A673 (cell line): ENCODE measurements around the gene NCKAP5.
"Not testable (repeated sequence)": the region's sequence is repeated elsewhere in the genome, so short reads cannot be mapped to it uniquely, and the experiment has no call there.

Source experiments
- CTCF ChIP-seq: fragments of 300-800, 200-600 bp; sonication (generic); conservative IDR thresholded peaks from 2 replicates; pipeline ENCODE4 v1.5.1; 2017; ENCODE audit warnings: low read depth, mild to moderate bottlenecking, antibody characterized with exemption, low read length, moderate library complexity, mixed read lengths
- EZH2 ChIP-seq: fragments of 200-600 bp; sonication (generic); IDR thresholded peaks from 2 replicates; pipeline ENCODE4 v1.6.1; 2017; ENCODE audit warnings: borderline replicate concordance, low read depth, mild to moderate bottlenecking, mixed read lengths, antibody characterized with exemption, low read length; ENCODE audit not compliant: poor library complexity, severe bottlenecking

GRCh38 chr2:133470446-133470845 is 97.8 kb downstream of the NCKAP5 start:
- not testable (repeated sequence) for TF ChIP-seq EZH2, CTCF
